Erythroblast (primary cell): ENCODE results near the gene KRAS.
A peak's percentile ranks its signal among the peaks of the same experiment; 100 is the strongest.

Experiments
- DNase-seq, 2 experiments: peaks; one replicate each; lab custom pipeline; 2025; lab: John Stamatoyannopoulos, UW
- GATA1 ChIP-seq: IDR thresholded peaks from 2 replicates; pipeline ENCODE4 v1.6.1; 2011; ENCODE audit warnings: low read depth, mild to moderate bottlenecking, control low read depth, low read length, moderate library complexity
- POLR2A ChIP-seq: IDR thresholded peaks from 2 replicates; pipeline ENCODE4 v1.6.1; 2011; ENCODE audit warnings: mild to moderate bottlenecking, low read length

Gene KRAS

DNA sequence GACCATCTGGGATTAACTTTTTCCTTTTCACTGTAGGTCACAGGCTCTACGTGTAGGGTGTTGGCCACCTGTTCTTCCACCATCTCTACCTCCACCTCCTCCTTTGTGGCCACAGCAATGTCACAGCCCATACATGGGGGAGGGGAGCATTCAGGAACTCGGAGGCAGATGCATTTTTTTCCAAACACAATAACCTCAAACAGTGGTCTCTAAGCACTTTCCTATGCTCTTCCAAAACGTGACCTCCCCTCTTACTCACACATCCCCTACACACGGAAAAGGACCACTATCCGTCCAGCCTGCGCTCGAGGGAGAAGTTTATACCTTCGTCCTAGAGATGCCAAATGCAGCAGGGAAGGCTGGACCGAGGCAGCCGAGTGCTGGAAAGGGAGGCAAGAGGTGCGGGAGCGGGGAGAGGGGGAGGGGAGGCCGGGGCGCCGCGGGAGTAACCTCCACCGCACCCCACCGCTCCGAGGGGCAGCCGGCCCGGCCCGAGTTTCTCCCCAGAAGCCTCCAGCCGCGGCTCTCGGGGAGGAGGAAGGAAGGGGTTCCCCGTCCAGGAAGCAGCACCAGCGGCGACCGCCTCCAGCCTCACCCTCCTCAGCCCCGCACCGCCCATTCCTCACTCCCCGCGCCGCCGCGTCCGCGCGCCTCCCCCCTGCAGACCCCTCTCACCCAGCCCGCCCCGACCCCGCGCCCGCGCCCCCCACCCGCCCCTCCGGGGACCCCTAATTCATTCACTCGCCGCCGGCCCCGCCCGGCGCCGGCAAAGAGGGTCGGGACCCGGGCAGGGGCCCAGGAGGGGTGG lies 594 bp downstream of the KRAS start:
- DNase-seq, result peak; percentile 53 to 71
- no peak for TF ChIP-seq GATA1
- no peak for TF ChIP-seq POLR2A

- DNase-seq, result peak in 1 of 2 experiments; percentile 10
- TF ChIP-seq POLR2A (no peak), GATA1 (no peak)
Observed at GRCh38 chr12:25248732-25249131, 2.0 kb downstream of the KRAS start.

DNA sequence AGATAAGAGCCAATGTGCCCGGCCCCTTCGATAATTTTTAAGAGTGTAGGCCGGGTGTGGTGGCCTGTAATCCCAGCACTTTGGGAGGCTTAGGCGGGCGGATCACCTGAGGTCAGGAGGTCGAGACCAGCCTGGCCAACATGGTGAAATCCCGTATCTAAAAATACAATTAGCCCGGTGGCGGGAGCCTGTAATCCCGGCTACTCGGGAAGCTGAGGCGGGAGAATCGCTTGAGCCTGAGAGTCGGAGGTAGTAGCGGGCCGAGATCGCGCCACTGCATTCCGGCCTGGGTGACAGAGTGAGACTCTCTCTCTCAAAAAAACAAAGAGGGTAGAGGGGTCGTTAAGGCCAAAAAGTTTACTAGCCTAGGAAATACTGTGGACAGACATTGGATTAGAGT lies 2.6 kb downstream of the KRAS start:
- DNase-seq, result no peak
- no peak for TF ChIP-seq GATA1
- no peak for TF ChIP-seq POLR2A

DNA sequence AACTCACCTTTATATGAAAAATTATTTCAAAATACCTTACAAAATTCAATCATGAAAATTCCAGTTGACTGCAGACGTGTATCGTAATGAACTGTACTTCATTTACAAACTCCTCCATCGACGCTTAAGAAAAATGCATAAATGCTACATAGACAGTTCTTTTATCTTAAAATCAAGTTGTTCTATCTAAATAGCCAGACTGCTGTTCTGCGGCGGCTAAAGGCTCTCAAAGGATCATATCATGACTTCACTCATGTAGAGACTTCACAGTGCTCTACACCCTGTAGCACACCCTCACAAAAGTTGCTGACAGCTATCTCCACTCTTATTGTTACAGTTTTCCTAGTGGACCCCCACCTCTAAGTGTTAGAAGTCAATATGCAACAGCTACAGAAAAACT lies 5.2 kb downstream of the KRAS start:
- peak; percentile 64 to 85 for DNase-seq

DNA sequence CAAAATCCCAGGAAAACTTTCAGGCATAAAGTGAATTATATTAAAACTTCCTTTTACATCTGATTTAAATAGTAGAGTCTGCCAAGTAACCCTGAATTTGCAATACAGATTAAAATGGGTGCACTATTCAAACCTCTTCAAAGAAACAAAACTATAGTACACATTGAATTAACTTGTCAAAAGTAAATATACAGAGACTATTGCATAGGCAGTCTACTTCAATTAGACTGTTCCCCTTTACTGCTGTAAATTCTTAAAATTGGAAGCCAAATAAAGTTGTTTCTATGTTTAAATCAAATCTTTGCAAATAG lies 7.1 kb downstream of the KRAS start:
- TF ChIP-seq GATA1 (no peak), POLR2A (no peak)
- DNase-seq, result no peak

More for the DNA sequence above, 5.2 kb downstream of the KRAS start:
- no peak for TF ChIP-seq POLR2A

GRCh38 chr12:25242981-25243679 lies 7.6 kb downstream of the KRAS start:
- TF ChIP-seq GATA1 (no peak), POLR2A (no peak)
- peak in 1 of 2 experiments; percentile 15 for DNase-seq

GRCh38 chr12:25241167-25242020 lies 9.3 kb downstream of the KRAS start:
- peak; percentile 46 to 68 for DNase-seq
- TF ChIP-seq GATA1, result no peak
- TF ChIP-seq POLR2A, result no peak

DNA sequence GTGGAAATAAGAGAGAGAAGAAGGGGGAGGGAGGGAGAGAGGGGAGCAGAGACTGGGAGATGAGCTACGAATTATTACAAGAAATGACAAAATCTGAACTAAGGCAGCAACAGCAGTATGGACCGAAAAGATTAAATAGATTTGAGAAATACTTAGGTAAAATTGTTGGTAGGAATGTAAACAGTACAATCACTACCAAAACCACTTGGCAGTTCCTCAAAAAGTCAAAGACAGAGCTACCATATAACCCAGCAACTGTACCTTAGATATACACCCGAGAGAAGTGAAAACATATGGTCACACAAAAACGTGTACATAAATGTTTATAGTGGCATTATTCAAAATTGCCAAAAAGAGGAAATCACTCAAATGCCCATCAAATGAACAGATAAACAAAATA lies 14.1 kb downstream of the KRAS start:
- TF ChIP-seq GATA1, result no peak
- TF ChIP-seq POLR2A, result no peak

GRCh38 chr12:25236190-25236589 lies 14.5 kb downstream of the KRAS start:
- peak in 1 of 2 experiments; percentile 13 for DNase-seq
- TF ChIP-seq GATA1 (no peak), POLR2A (no peak)

More for the DNA sequence above, 14.1 kb downstream of the KRAS start:
- DNase-seq, result no peak

- no peak for TF ChIP-seq GATA1
- no peak for TF ChIP-seq POLR2A
- no peak for DNase-seq
Observed at GRCh38 chr12:25213338-25213737, 37.4 kb downstream of the KRAS start.

DNA sequence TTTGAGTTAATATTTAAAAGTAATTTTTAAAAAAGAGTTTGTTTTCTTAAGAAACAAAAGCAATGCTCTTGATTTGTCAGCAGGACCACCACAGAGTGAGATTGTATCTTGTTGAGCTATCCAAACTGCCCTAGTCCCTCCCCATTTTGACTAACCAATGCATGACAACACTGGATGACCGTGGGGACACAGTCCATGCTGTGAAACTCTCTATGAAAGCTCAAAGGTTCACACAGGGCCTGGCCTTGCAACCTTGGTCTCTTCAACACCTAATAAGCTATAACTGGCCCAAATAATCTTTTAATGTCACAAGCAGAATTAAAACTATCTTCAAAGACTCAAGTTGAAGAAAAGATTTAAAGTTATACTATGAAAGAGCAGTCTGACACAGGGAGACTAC lies 42.2 kb downstream of the KRAS start:
- no peak for DNase-seq
- TF ChIP-seq POLR2A (no peak), GATA1 (no peak)

GRCh38 chr12:25207846-25208245 lies 42.9 kb downstream of the KRAS start:
- TF ChIP-seq GATA1, result no peak
- no peak for TF ChIP-seq POLR2A

GRCh38 chr12:25207411-25207810 lies 43.3 kb downstream of the KRAS start:
- no peak for DNase-seq
- no peak for TF ChIP-seq POLR2A
- no peak for TF ChIP-seq GATA1

More at GRCh38 chr12:25207846-25208245, 42.9 kb downstream of the KRAS start:
- DNase-seq, result no peak
